ENCODE data around the gene RC3H1.

GRCh38 chr1:174068000-174068399 is 45.8 kb upstream of the RC3H1 start:
- TF ChIP-seq CTCF (IDR thresholded peaks at IDR 0.05) = no peak
- TF ChIP-seq TAF1 (IDR thresholded peaks at IDR 0.05; ENCODE audit: borderline replicate concordance, low read depth, low read length) = no peak
- no peak for TF ChIP-seq RAD21 (IDR thresholded peaks at IDR 0.05; ENCODE audit: low read length)
- TF ChIP-seq CHD2 (IDR thresholded peaks at IDR 0.05; ENCODE audit: low read length, partially characterized antibody) = no peak
- TF ChIP-seq PBX3 (IDR thresholded peaks at IDR 0.05) = no peak
